Panc1 (cell line): ENCODE data around the gene GALNT1. TPM values are rescaled to one million over a fixed set of nuclear protein-coding genes. Genes with fewer than 3 reads are reported as not detected.

ENCODE experiments used
- ATAC-seq: fragments of 200-7000 bp; cut with Tn5 transposase; 2 replicates; pipeline ENCODE4 v1.9.1; 2020; ENCODE audit warnings: mild to moderate bottlenecking, moderate library complexity
- BruUV-seq: library from RNA; stranded (reverse); fragments of 400-500 nt; replicated peaks from 2 replicates; lab custom pipeline; 2021; lab: Mats Ljungman, UMichigan
- CTCF ChIA-PET: fragments of 300-600 bp; sonication (Branson Sonifier 250); formaldehyde crosslinking; loops from one replicate; lab custom pipeline; 2022; ENCODE audit warnings: antibody characterized with exemption; lab: Charles Lee
- POLR2A ChIA-PET: fragments of 300-600 bp; sonication (Branson Sonifier 250); formaldehyde crosslinking; loops from one replicate; lab custom pipeline; 2022; ENCODE audit warnings: antibody characterized with exemption; lab: Charles Lee
- DNase-seq: peaks from one replicate; pipeline ENCODE4 v3.0.0-alpha.2; 2010; ENCODE audit warnings: low read depth, low spot score
- H3K27ac ChIP-seq: 2 replicates; pipeline ENCODE4 v1.5.1; 2011; ENCODE audit warnings: mild to moderate bottlenecking, low read length, inconsistent platforms
- H3K27me3 ChIP-seq: fragments of 200-500 bp; sonication (Bioruptor generic); 2 replicates; pipeline ENCODE4 v1.6.0; 2014; ENCODE audit warnings: low read length, inconsistent platforms; ENCODE audit not compliant: control insufficient read depth, insufficient read depth
- H3K36me3 ChIP-seq: fragments of 200-500 bp; sonication (Bioruptor generic); 2 replicates; pipeline ENCODE4 v1.5.1; 2014; ENCODE audit warnings: inconsistent platforms, mild to moderate bottlenecking, low read length, moderate library complexity; ENCODE audit not compliant: control insufficient read depth, insufficient read depth
- H3K4me1 ChIP-seq: 2 replicates; pipeline ENCODE4 v1.5.1; 2011; ENCODE audit warnings: inconsistent platforms, mild to moderate bottlenecking, low read length, moderate library complexity; ENCODE audit not compliant: control insufficient read depth, insufficient read depth
- H3K4me3 ChIP-seq, 2 experiments: 2 replicates each; pipeline ENCODE4 v1.5.1; 2011 to 2012; ENCODE audit warnings: low read depth in 2 of 2, low read length in 2 of 2, mild to moderate bottlenecking in 2 of 2, inconsistent platforms in 1 of 2, moderate library complexity in 1 of 2
- H3K9me3 ChIP-seq: fragments of 200-500 bp; sonication (Bioruptor generic); 2 replicates; pipeline ENCODE4 v1.5.1; 2014; ENCODE audit warnings: low read depth, mild to moderate bottlenecking, inconsistent platforms, low read length, moderate library complexity; ENCODE audit not compliant: control insufficient read depth, insufficient read depth
- POLR2AphosphoS5 ChIP-seq: IDR thresholded peaks from 2 replicates; pipeline ENCODE4 v1.6.1; 2012; ENCODE audit warnings: mild to moderate bottlenecking, low read depth, low read length, moderate library complexity
- SIN3A ChIP-seq: IDR thresholded peaks from 2 replicates; pipeline ENCODE4 v1.6.1; 2012; ENCODE audit warnings: low read depth, mild to moderate bottlenecking, low read length, moderate library complexity, borderline replicate concordance; ENCODE audit not compliant: insufficient read depth
- TCF7L2 ChIP-seq: IDR thresholded peaks from 2 replicates; pipeline ENCODE4 v1.6.1; 2011; ENCODE audit warnings: mild to moderate bottlenecking, low read depth, low read length, inconsistent platforms
- in situ Hi-C: cut with HindIII; loops from 2 replicates; pipeline ENCODE4 v1.10.0; 2016; ENCODE audit warnings: low sequenced_read_pairs, low pct_unique_long_range_greater_than_20kb
- intact Hi-C: fragments of 100-400 bp; cut with micrococcal nuclease; formaldehyde crosslinking; loops from one replicate; pipeline ENCODE4 v1.10.0; 2022; ENCODE audit not compliant: unreplicated experiment
- total RNA-seq: library from RNA; stranded (reverse); gene quantifications from one replicate; pipeline ENCODE4 v1.2.1, GENCODE V29; 2021; ENCODE audit not compliant: unreplicated experiment
- TF ChIP-seq, protein P1 (sequence below), 2 experiments: IDR thresholded peaks; 2 replicates each; pipeline ENCODE4 v1.6.1; 2011 to 2012; ENCODE audit warnings: low read depth in 2 of 2, control low read depth in 1 of 2, low read length in 1 of 2, mild to moderate bottlenecking in 1 of 2, moderate library complexity in 1 of 2; ENCODE audit not compliant: insufficient read depth in 1 of 2
- TF ChIP-seq, protein P2 (sequence below): fragments of 450-650 bp; IDR thresholded peaks from 2 replicates; pipeline ENCODE4 v1.5.1; 2017; ENCODE audit warnings: mild to moderate bottlenecking

GALNT1 gene
- total RNA-seq, 1 experiment from 2014 or later: 147 TPM

DNA sequence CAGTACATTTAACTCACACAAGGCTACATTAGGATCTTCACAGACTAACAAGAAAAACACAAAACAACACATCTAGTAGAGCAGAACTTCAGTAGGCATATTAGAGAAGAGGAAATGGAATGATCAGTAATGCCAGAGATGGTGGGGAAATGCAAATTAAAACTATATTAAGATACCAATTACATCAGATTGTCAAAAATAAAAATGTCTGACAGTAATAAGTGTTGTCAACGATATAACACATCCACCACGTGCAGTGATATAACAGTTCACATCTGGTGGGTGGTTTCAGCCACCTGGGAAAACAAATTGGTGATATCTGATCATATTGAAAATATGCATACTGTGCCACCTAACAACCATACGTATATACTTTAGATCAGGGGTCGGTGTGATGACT lies 59.9 kb downstream of the GALNT1 start:
- Histone ChIP-seq H3K4me3 (no peak overlapping the region), H3K27ac (no peak overlapping the region), H3K36me3 (no peaks in the 10 kb centered on the region), H3K4me1 (no peaks in the 10 kb centered on the region; the same call in 1 of the 2 replicates), H3K9me3 (no peaks in the 10 kb centered on the region; the same call in 1 of the 2 replicates), H3K27me3 (no peaks in the 10 kb centered on the region)
- TF ChIP-seq, protein P1, sequence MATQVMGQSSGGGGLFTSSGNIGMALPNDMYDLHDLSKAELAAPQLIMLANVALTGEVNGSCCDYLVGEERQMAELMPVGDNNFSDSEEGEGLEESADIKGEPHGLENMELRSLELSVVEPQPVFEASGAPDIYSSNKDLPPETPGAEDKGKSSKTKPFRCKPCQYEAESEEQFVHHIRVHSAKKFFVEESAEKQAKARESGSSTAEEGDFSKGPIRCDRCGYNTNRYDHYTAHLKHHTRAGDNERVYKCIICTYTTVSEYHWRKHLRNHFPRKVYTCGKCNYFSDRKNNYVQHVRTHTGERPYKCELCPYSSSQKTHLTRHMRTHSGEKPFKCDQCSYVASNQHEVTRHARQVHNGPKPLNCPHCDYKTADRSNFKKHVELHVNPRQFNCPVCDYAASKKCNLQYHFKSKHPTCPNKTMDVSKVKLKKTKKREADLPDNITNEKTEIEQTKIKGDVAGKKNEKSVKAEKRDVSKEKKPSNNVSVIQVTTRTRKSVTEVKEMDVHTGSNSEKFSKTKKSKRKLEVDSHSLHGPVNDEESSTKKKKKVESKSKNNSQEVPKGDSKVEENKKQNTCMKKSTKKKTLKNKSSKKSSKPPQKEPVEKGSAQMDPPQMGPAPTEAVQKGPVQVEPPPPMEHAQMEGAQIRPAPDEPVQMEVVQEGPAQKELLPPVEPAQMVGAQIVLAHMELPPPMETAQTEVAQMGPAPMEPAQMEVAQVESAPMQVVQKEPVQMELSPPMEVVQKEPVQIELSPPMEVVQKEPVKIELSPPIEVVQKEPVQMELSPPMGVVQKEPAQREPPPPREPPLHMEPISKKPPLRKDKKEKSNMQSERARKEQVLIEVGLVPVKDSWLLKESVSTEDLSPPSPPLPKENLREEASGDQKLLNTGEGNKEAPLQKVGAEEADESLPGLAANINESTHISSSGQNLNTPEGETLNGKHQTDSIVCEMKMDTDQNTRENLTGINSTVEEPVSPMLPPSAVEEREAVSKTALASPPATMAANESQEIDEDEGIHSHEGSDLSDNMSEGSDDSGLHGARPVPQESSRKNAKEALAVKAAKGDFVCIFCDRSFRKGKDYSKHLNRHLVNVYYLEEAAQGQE (IDR thresholded peaks at IDR 0.05; ENCODE audit: insufficient read depth in 1 of 2, low read depth in 2 of 2, low read length in 1 of 2): no peak
- no peak for TF ChIP-seq POLR2AphosphoS5
- TF ChIP-seq, protein P2, sequence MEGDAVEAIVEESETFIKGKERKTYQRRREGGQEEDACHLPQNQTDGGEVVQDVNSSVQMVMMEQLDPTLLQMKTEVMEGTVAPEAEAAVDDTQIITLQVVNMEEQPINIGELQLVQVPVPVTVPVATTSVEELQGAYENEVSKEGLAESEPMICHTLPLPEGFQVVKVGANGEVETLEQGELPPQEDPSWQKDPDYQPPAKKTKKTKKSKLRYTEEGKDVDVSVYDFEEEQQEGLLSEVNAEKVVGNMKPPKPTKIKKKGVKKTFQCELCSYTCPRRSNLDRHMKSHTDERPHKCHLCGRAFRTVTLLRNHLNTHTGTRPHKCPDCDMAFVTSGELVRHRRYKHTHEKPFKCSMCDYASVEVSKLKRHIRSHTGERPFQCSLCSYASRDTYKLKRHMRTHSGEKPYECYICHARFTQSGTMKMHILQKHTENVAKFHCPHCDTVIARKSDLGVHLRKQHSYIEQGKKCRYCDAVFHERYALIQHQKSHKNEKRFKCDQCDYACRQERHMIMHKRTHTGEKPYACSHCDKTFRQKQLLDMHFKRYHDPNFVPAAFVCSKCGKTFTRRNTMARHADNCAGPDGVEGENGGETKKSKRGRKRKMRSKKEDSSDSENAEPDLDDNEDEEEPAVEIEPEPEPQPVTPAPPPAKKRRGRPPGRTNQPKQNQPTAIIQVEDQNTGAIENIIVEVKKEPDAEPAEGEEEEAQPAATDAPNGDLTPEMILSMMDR: no peak
- no peak for TF ChIP-seq TCF7L2
- TF ChIP-seq SIN3A: no peak
- BruUV-seq: no TSS peak
- ChIA-PET CTCF (no interaction called here), POLR2A (no interaction called here)
- in situ Hi-C loops: no loop called here
- intact Hi-C loops: loop anchor here (10.0 kb wide), 1 partner anchor 47 kb away; no protein-coding TSS in a partner anchor
- DNase-seq: no peak
- ATAC-seq: no peak

DNA sequence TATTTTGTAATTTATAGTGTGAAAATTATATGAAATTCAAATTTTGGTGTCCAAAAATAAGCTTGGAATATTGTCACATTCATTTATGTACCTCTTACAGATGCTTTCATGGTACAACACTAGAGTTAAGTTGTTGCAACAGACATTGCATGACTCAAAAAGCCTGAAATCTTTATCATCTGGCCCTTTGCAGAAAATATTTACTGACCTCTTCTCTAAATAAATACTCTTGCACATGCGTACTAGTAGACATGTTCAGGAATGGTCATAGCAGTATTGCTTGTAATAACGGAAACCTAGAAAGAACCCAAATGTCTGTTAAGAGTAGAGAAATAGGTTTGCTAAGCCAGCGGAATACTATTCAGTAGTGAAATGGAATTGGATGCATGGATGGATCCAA lies 60.4 kb downstream of the GALNT1 start:
- Histone ChIP-seq H3K9me3 (no peaks in the 10 kb centered on the region; the same call in 1 of the 2 replicates), H3K4me1 (no peaks in the 10 kb centered on the region; the same call in 1 of the 2 replicates), H3K36me3 (no peaks in the 10 kb centered on the region), H3K27ac (no peak overlapping the region), H3K4me3 (no peak overlapping the region), H3K27me3 (no peaks in the 10 kb centered on the region)
- TF ChIP-seq SIN3A (no peak), POLR2AphosphoS5 (no peak), TCF7L2 (no peak)
- TF ChIP-seq, protein P2: no peak
- TF ChIP-seq, protein P1 (IDR thresholded peaks at IDR 0.05; ENCODE audit: insufficient read depth in 1 of 2, low read depth in 2 of 2, low read length in 1 of 2): no peak
- no TSS peak for BruUV-seq
- DNase-seq: no peak
- intact Hi-C loops: loop anchor here (10.0 kb wide), 1 partner anchor 47 kb away; no protein-coding TSS in a partner anchor
- POLR2A ChIA-PET: no interaction called here
- CTCF ChIA-PET: no interaction called here
- in situ Hi-C loops: no loop called here
- no peak for ATAC-seq
